Calu3 (cell line): ENCODE results near the gene PELO. TPM values are rescaled to one million over a fixed set of nuclear protein-coding genes. Genes with fewer than 3 reads are reported as not detected.

Experiments
- BruUV-seq: library from RNA; stranded (reverse); fragments of 400-500 nt; replicated peaks from 2 replicates; lab custom pipeline; 2021; lab: Mats Ljungman, UMichigan
- CTCF ChIA-PET: fragments of 300-600 bp; sonication (Branson Sonifier 250); formaldehyde crosslinking; loops from one replicate; lab custom pipeline; 2022; ENCODE audit warnings: antibody characterized with exemption; lab: Charles Lee
- DNase-seq: peaks from one replicate; pipeline ENCODE4 v3.0.0; 2022
- H3K27ac Mint-ChIP-seq: one replicate; pipeline ENCODE4 v1.8.0; 2022; ENCODE audit warnings: mixed read lengths; ENCODE audit not compliant: unreplicated experiment
- H3K27me3 Mint-ChIP-seq: one replicate; pipeline ENCODE4 v1.8.0; 2022; ENCODE audit warnings: mixed read lengths; ENCODE audit not compliant: unreplicated experiment
- H3K36me3 Mint-ChIP-seq: one replicate; pipeline ENCODE4 v1.8.0; 2022; ENCODE audit warnings: mild to moderate bottlenecking, moderate library complexity, mixed read lengths; ENCODE audit not compliant: insufficient read depth, unreplicated experiment
- H3K4me1 Mint-ChIP-seq: one replicate; pipeline ENCODE4 v1.8.0; 2022; ENCODE audit warnings: mild to moderate bottlenecking, low read depth, mixed read lengths; ENCODE audit not compliant: unreplicated experiment
- H3K4me3 Mint-ChIP-seq: one replicate; pipeline ENCODE4 v1.8.0; 2022; ENCODE audit warnings: mild to moderate bottlenecking, low read depth, moderate library complexity, mixed read lengths; ENCODE audit not compliant: unreplicated experiment
- H3K9me3 Mint-ChIP-seq: one replicate; pipeline ENCODE4 v1.8.0; 2022; ENCODE audit warnings: low read depth, mixed read lengths; ENCODE audit not compliant: unreplicated experiment
- intact Hi-C: fragments of 100-400 bp; cut with micrococcal nuclease; formaldehyde crosslinking; loops from one replicate; pipeline ENCODE4 v1.10.0; 2022; ENCODE audit not compliant: unreplicated experiment
- total RNA-seq: library from RNA; stranded (reverse); gene quantifications from 2 replicates; pipeline ENCODE4 v1.2.3, GENCODE V29; 2022
- TF ChIP-seq, protein P1 (sequence below): fragments of 200-600 bp; IDR thresholded peaks from one replicate; pipeline ENCODE4 v1.8.0; 2022; ENCODE audit warnings: antibody characterized with exemption; ENCODE audit not compliant: unreplicated experiment

The PELO gene
- total RNA-seq, 1 experiment from 2014 or later = 24.6 TPM

DNA sequence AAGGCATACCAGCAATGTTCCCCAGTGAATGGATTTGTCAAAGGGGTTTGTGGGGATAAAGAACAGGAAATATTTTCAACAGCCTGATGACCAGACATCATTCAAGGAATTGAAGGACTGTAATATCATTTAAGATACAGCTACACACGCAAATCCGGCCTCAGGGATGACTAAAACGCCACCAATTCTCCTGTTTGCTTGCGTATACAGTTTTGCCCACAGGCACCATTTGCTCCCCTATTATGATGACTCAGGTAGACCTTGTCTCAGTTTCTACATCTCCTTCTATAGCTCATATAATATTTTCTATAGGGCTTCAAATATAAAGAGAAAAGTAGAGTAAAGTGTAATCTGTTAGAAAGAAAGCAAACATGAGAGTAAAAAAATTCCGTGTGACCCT, 29.7 kb upstream of the PELO start:
- Mint-ChIP-seq H3K36me3 (no peaks in the 10 kb centered on the region), H3K27ac (no peak overlapping the region), H3K4me1 (no peaks in the 10 kb centered on the region), H3K9me3 (no peaks in the 10 kb centered on the region), H3K4me3 (no peak overlapping the region), H3K27me3 (no peaks in the 10 kb centered on the region)
- intact Hi-C loops = no loop called here
- DNase-seq = no peak
- TF ChIP-seq, protein P1, sequence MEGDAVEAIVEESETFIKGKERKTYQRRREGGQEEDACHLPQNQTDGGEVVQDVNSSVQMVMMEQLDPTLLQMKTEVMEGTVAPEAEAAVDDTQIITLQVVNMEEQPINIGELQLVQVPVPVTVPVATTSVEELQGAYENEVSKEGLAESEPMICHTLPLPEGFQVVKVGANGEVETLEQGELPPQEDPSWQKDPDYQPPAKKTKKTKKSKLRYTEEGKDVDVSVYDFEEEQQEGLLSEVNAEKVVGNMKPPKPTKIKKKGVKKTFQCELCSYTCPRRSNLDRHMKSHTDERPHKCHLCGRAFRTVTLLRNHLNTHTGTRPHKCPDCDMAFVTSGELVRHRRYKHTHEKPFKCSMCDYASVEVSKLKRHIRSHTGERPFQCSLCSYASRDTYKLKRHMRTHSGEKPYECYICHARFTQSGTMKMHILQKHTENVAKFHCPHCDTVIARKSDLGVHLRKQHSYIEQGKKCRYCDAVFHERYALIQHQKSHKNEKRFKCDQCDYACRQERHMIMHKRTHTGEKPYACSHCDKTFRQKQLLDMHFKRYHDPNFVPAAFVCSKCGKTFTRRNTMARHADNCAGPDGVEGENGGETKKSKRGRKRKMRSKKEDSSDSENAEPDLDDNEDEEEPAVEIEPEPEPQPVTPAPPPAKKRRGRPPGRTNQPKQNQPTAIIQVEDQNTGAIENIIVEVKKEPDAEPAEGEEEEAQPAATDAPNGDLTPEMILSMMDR = no peak
- BruUV-seq = no TSS peak
- CTCF ChIA-PET = interaction anchor here (0.7 to 1.2 kb wide), 2 partner anchors 9 to 11 kb away, joined by 3 read pairs; no protein-coding TSS in a partner anchor

DNA sequence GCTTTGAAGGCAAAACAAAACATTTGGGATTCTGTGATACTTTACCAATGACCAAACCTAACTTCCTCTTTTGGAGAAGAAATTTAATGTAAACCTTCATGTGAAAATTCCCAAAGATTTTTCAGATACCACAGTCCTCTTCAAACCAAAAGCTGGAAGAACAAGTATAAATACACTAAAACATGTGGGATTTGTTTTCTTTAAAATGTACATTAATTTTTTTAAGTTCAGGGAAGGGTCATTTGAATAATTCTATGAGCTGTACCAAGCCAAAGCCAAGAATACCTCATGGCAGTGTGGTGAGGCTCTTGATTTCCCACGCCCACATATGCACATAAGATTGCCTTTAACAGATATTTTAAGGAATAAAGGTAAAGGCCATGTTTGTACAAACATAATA, 28.4 kb upstream of the PELO start:
- Mint-ChIP-seq H3K9me3 (no peaks in the 10 kb centered on the region), H3K27me3 (no peaks in the 10 kb centered on the region), H3K4me3 (no peak overlapping the region), H3K4me1 (no peaks in the 10 kb centered on the region), H3K27ac (no peak overlapping the region), H3K36me3 (no peaks in the 10 kb centered on the region)
- no TSS peak for BruUV-seq
- CTCF ChIA-PET = interaction anchor here (0.6 to 1.1 kb wide), 2 partner anchors 15 to 289 kb away, joined by 3 to 4 read pairs; no protein-coding TSS in a partner anchor
- intact Hi-C loops = no loop called here
- TF ChIP-seq, protein P1 = no peak
- no peak for DNase-seq

DNA sequence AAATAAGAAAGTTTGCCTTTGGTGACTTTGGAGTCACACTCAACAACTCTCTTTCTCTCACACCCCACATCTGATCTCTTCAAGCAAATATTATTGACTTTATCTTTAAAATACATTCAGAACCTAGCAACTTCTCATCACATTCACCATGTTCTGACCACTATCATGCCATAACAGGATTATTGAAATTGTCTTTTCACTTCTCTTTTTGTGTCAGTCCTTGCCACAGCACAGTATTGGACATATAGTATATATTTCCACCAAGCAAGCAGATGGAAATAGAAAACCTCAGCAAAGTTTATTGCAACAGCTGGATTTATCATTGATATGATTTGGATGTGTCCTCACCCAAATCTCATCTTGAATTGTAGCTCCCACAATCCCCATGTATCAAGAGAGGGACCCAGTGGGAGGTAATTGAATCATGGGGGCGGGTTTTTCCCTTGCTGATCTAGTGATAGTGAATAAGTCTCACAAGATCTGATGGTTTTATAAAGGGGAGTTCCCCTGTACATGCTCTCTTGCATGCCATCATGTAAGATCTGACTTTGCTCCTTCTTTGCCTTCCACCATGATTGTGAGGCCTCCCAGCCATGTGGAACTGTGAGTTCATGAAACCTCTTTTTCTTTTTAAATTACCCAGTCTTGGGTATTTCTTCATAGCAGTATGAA, 26.9 kb upstream of the PELO start:
- no peak overlapping the region for H3K27ac Mint-ChIP-seq
- H3K9me3 Mint-ChIP-seq = no peaks in the 10 kb centered on the region
- intact Hi-C loops = no loop called here
- TF ChIP-seq, protein P1 = no peak
- H3K4me3 Mint-ChIP-seq = no peak overlapping the region
- H3K36me3 Mint-ChIP-seq = no peaks in the 10 kb centered on the region
- CTCF ChIA-PET = no interaction called here
- H3K27me3 Mint-ChIP-seq = no peaks in the 10 kb centered on the region
- no peaks in the 10 kb centered on the region for H3K4me1 Mint-ChIP-seq
- no peak for DNase-seq
- no TSS peak for BruUV-seq

DNA sequence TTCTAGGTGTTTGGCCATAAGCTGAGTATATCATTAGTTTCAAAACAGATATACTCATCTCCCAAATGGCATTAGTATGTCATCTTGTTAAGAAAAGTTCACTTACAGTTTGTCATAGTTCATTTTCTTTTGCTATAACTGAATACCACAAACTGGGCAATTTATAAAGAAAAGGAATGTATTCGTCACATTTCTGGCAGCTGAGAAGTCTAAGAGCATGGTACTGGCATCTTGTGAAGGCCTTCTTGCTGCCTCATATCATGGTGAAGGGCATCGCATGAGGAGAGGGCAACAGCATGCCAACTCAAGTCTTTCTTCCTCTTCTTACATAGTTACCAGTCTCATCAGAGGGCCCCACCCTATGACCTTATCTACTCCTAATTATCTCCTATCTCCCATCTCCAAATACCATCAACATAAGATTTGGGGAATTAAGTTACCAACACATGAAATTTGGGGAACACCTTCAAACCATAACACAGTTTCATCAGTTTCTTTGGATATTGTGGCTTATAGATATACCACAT, 20.4 kb upstream of the PELO start:
- TF ChIP-seq, protein P1 = no peak
- Mint-ChIP-seq H3K36me3 (no peaks in the 10 kb centered on the region), H3K4me1 (no peaks in the 10 kb centered on the region), H3K4me3 (no peak overlapping the region), H3K27me3 (no peaks in the 10 kb centered on the region), H3K9me3 (no peaks in the 10 kb centered on the region), H3K27ac (no peak overlapping the region)
- intact Hi-C loops = no loop called here
- BruUV-seq = no TSS peak
- CTCF ChIA-PET = interaction anchor here (0.6 to 1.2 kb wide), 2 partner anchors 9 to 64 kb away, joined by 3 read pairs; no protein-coding TSS in a partner anchor
- DNase-seq = no peak
